Subcutaneous adipose tissue (tissue), 4 donors: ENCODE results near the gene ZNF236. TPM values are rescaled to one million over a fixed set of nuclear protein-coding genes. Genes with fewer than 3 reads are reported as not detected.

Experiments used
- total RNA-seq, 4 donors: library from RNA; depleted of rRNA; stranded (reverse); fragments of >200 nt; gene quantifications; one replicate each; pipeline ENCODE4 v1.1.0, GENCODE V29; 2016
- TF ChIP-seq, protein P1 (sequence below): fragments of 450-650 bp; IDR thresholded peaks from one replicate; pipeline ENCODE4 v1.5.1; 2016; ENCODE audit warnings: low read depth, mild to moderate bottlenecking, control low read depth, antibody characterized with exemption, moderate library complexity

Gene ZNF236
- total RNA-seq, 4 donors from 2014 or later, result 11.4 to 15.5 (median 13.8) TPM

DNA sequence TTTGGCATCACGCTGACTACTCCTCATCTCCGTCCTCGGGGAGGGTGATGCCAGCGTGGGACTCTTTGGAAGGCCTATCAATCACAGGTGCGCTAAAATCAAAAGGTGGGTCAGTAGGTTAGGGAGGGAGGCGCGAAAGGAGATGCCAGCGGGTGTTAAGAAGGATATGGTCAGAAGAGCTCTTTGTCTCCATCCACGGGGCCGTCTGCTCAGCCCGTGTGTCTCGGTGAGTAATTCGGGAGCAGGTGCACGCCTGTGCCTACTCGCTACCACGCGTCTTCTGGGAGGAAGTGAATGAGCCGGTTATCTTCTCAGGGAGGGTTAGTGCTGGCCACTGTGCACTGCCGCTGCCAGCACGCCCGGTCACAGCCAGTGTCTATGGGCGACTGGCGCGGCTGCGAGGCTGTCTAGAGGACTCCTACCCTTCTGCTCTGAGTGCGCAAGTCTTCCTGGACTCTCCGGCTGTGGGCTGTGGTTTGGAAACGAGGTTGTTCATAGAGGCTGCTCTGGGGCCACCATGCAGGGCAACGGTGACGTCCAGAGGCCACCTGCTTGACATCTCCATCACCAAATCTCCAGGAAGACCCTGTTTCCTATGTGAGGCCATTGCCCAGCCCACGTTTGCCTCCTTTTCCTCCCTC lies 156.9 kb downstream of the ZNF236 start:
- TF ChIP-seq, protein P1, sequence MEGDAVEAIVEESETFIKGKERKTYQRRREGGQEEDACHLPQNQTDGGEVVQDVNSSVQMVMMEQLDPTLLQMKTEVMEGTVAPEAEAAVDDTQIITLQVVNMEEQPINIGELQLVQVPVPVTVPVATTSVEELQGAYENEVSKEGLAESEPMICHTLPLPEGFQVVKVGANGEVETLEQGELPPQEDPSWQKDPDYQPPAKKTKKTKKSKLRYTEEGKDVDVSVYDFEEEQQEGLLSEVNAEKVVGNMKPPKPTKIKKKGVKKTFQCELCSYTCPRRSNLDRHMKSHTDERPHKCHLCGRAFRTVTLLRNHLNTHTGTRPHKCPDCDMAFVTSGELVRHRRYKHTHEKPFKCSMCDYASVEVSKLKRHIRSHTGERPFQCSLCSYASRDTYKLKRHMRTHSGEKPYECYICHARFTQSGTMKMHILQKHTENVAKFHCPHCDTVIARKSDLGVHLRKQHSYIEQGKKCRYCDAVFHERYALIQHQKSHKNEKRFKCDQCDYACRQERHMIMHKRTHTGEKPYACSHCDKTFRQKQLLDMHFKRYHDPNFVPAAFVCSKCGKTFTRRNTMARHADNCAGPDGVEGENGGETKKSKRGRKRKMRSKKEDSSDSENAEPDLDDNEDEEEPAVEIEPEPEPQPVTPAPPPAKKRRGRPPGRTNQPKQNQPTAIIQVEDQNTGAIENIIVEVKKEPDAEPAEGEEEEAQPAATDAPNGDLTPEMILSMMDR, result no peak

DNA sequence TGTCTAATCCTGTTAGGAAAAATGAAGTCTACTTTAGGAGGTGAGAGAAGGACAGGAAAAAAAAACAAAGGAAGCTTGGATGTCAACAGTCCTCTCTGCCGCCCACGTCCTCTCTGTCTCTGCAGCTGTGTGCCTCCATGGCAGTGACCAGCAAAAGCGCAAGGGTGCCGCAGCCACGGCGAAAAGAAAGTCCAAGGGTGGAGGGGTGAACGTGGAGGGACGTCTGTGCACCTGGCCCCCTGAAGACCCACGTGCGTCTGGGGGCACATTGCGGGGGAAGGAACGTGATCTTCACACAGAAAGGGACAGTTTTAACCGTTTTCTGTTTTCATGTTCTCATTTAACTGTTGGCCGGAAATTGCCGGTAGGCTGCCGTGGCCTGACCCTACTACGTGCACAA lies 157.5 kb downstream of the ZNF236 start:
- TF ChIP-seq, protein P1, result no peak

DNA sequence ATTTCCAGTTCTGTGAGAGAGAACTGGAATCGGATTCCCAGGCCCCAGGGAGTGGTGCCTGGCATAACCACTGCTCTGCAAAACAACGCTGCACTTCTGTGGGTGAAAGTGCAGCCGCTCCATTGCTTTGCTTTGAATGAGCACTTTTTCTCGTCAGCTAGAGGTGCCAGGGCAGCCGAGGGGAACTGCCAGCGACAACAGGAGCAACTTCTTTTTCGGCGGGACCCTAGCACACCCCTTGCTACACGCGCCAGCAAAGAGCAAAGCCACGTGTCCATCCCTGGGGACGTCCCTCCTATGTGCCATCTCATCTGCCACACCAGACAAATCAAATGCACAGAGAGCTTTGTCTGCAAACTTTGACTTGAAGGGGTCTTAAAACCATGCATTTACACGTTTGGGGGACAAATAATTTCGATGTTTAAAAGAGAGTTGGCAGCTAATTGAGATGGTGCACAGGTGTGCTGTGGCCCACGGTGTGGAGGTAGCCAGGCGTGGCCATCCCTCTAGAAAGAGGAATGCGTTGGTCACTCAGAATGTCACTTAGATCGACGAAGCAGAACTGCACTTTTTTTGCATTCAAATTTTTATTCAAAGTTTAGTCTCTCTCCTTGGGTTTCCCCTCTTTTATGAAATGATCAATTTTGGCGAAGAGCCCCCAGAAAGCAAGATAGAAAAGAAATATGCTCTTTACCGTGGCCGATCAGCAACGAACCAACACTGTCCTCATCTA lies 158.5 kb downstream of the ZNF236 start:
- TF ChIP-seq, protein P1, result no peak

DNA sequence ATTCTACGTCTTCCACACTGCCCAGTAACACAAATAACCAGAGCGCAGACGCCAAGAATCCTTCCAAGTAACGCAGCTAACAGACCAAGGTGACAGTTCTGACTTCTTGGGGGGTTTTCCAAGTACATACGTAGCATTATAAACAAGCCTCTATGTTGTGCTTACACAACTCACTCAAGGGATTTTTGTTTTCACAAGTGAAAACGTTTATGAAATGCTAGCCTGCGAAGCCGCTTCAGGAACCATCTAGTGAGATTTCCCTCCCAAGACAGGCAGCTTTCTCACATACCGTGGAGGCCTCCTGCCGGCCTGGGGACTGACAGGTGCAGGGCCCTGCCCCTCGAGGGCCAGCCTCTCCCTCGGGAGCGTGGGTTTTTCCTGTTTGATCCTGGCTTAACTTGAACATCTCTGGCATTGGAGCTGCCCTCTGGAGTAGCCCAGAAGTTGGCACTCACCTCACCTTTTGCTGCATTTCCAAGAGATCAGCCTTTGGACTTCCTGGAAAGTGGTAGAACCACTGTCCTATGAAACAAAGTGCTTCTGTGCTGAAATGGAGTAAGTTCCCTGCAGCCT lies 159.1 kb downstream of the ZNF236 start:
- TF ChIP-seq, protein P1, result no peak

DNA sequence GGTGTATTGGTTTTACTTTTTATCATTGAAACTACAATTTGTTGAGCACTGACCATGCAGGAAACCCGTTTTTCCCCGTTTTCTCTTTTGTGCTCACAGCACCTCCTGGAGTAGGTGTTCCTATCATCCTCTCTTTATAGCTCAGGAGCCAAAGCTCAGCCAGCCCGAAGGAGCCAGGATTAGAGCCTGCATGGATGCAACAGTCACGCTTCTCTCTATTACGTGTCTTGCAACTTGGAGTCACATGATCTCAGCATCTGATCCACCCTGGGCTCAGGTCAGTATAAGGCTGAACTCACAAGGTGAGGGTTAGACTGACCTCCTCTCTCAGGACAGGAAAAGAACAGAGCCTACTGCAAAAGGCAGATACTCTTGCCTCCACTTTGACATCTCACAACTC lies 159.7 kb downstream of the ZNF236 start:
- TF ChIP-seq, protein P1, result no peak

DNA sequence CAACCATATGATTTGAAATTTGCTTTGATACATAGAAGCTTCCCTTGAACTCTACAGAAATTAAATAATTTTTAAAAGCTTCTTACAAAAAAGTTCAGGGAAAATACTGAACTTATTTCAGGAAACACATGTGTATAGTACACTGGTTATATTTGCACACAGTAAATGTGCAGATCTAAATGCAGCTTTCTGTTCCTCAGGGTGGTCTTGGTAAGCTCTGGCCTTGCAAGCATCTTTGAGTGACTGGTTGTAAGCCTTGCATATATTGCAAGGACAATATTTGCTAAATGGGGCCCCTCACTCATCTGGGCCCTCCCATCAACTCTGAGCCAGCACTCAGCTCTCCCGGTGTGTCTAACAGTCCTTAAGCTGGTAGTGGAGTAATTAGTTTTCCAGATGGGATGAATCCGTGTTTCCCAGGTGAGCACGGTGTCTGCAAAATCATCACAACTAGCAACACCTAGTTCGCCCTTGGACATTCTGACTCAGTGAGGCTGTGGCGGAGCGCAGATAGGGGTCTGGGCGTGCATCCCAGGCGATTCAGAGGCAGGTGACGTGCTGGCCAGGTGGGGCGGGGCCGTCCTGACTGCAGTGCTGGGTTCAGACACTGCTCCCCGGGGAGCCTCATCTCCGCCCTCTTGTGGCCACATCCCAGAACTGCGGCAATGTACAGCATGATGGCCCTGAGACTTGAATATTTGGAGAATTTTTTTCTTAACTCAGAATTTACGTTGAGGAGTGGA lies 160.7 kb downstream of the ZNF236 start:
- TF ChIP-seq, protein P1, result no peak

DNA sequence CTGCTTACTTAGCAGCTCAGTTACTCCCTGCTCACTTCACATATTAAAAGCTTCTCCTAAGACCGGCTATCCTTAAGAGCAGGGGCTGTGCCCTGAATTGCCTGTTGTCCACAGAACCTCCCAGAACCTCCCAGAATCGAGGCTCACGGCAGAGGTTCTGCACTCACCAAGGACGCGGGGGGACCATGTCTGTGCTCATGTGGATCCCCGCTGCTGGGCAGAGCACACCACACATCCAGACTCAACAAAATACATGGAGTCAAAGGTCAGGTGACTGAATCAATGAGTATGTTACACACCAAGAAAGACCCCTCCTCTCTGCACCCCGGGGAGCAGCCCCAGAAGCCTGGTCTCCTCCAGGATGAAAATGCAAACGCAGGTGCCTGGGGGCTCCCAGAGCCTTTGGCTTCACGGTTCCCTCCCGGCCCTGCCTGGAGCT lies 161.3 kb downstream of the ZNF236 start:
- TF ChIP-seq, protein P1, result no peak
